Lung (tissue), 12 donors: ENCODE results near the gene AGPAT3. TPM values are rescaled to one million over a fixed set of nuclear protein-coding genes. Genes with fewer than 3 reads are reported as not detected.

Experiments used
- ATAC-seq: fragments of 200-7000 bp; cut with Tn5 transposase; one replicate; pipeline ENCODE4 v1.9.1; 2020; ENCODE audit warnings: moderate number of reproducible peaks; ENCODE audit not compliant: insufficient read depth, low FRiP score
- DNase-seq, 3 donors: peaks; one replicate each; pipeline ENCODE4 v3.0.0-alpha.2; 2013 to 2017
- H3K27ac ChIP-seq, 2 donors: one replicate each; pipeline ENCODE4 v1.5.1; 2013; ENCODE audit warnings: mild to moderate bottlenecking in 2 of 2, moderate library complexity in 2 of 2, control low read depth in 1 of 2, inconsistent platforms in 1 of 2, low read depth in 1 of 2, low read length in 1 of 2
- H3K27me3 ChIP-seq, 3 donors: one replicate each; pipeline ENCODE4 v1.5.1; 2013; ENCODE audit warnings: low read length in 2 of 3; ENCODE audit not compliant: control insufficient read depth in 3 of 3, insufficient read depth in 3 of 3
- H3K36me3 ChIP-seq, 4 donors: one replicate each; pipeline ENCODE4 v1.5.1; 2013; ENCODE audit warnings: low read length in 4 of 4, mild to moderate bottlenecking in 1 of 4, moderate library complexity in 1 of 4; ENCODE audit not compliant: control insufficient read depth in 4 of 4, insufficient read depth in 4 of 4
- H3K4me1 ChIP-seq, 5 donors: one replicate each; pipeline ENCODE4 v1.5.1; 2013; ENCODE audit warnings: low read length in 5 of 5, mild to moderate bottlenecking in 2 of 5, moderate library complexity in 1 of 5; ENCODE audit not compliant: control insufficient read depth in 5 of 5, insufficient read depth in 5 of 5
- H3K4me3 ChIP-seq: one replicate; pipeline ENCODE4 v1.5.1; 2013; ENCODE audit warnings: mild to moderate bottlenecking, control low read depth, moderate library complexity
- H3K9ac ChIP-seq, 2 donors: one replicate each; pipeline ENCODE4 v1.5.1; 2013; ENCODE audit warnings: low read length in 2 of 2, control low read depth in 1 of 2; ENCODE audit not compliant: insufficient read depth in 1 of 2
- H3K9me3 ChIP-seq, 4 donors: one replicate each; pipeline ENCODE4 v1.5.1; 2013; ENCODE audit warnings: low read length in 3 of 4, mild to moderate bottlenecking in 1 of 4, moderate library complexity in 1 of 4; ENCODE audit not compliant: control insufficient read depth in 4 of 4, insufficient read depth in 3 of 4
- CTCF ChIP-seq: IDR thresholded peaks from 2 replicates; pipeline ENCODE4 v1.5.1; 2012; ENCODE audit warnings: mild to moderate bottlenecking; ENCODE audit errors: control extremely low read depth, extremely low read depth
- WGBS, 2 donors: extraction: QIAGEN DNeasy Blood & Tissue Kit; methylation state at CpG; one replicate each; pipeline ENCODE4 v1.1.7; 2013; 5-methylcytosine and 5-hydroxymethylcytosine counted together
- polyA plus RNA-seq, 2 donors: library from polyadenylated mRNA; stranded (reverse); fragments of 200-250 nt; gene quantifications; one replicate each; pipeline ENCODE4 v1.2.1, GENCODE V29; 2013
- total RNA-seq, 2 donors: library from RNA; depleted of rRNA in 1 of 2; stranded (reverse); fragments of >200 nt in 1 of 2; gene quantifications; one replicate each; pipeline ENCODE4 v1.2.1, GENCODE V29; 2014 to 2021
- donor health status: control.
- donor health status: control.
- donor health status: Bipolar disorder and iron deficiency.
- donor health status: healthy.
- donor health status: DM: yes; HTN: yes; CAD: no.

Gene AGPAT3
- total and polyA plus RNA-seq, 4 donors = 29.4 to 120 (median 43.9) TPM

- peak; percentile 80 for ATAC-seq
Observed at GRCh38 chr21:43854773-43855633, 10.0 kb upstream of the AGPAT3 start.

GRCh38 chr21:43855955-43856354 is 9.1 kb upstream of the AGPAT3 start:
- Histone ChIP-seq H3K9me3 (no peaks in the 10 kb centered on the region), H3K36me3 (no peaks in the 10 kb centered on the region), H3K4me1 (peaks cover 0 to 7% (median 0%) of the 10 kb centered on the region in 5 donors), H3K9ac (no peak overlapping the region), H3K27me3 (no peaks in the 10 kb centered on the region), H3K4me3 (no peak overlapping the region), H3K27ac (no peak overlapping the region)
- WGBS, 2 donors = 87 to 90% methylated on average over 10 of the region's 10 CpGs
- DNase-seq (no peak), ATAC-seq (no peak)
- no peak for TF ChIP-seq CTCF

More at GRCh38 chr21:43854773-43855633, 10.0 kb upstream of the AGPAT3 start:
- Histone ChIP-seq H3K27me3 (no peaks in the 10 kb centered on the region), H3K36me3 (no peaks in the 10 kb centered on the region), H3K9me3 (no peaks in the 10 kb centered on the region), H3K9ac (no peak overlapping the region), H3K4me1 (peaks cover 0 to under 1% (median 0%) of the 10 kb centered on the region in 5 donors), H3K4me3 (no peak overlapping the region), H3K27ac (no peak overlapping the region)
- 38 to 56% methylated on average over 26 of the region's 26 CpGs for WGBS, 2 donors
- TF ChIP-seq CTCF = no peak
- DNase-seq = peak in 1 of 3 donors; percentile 16

GRCh38 chr21:43858806-43859648 is 6.0 kb upstream of the AGPAT3 start:
- DNase-seq (no peak), ATAC-seq (no peak)
- no peak for TF ChIP-seq CTCF

More at GRCh38 chr21:43858806-43859648, 6.0 kb upstream of the AGPAT3 start:
- Histone ChIP-seq H3K36me3 (no peaks in the 10 kb centered on the region), H3K27me3 (no peaks in the 10 kb centered on the region), H3K9me3 (no peaks in the 10 kb centered on the region), H3K27ac (no peak overlapping the region), H3K4me1 (peaks cover 0 to 8% (median 0%) of the 10 kb centered on the region in 5 donors), H3K9ac (no peak overlapping the region), H3K4me3 (no peak overlapping the region)
- 94 to 96% methylated on average over 26 of the region's 26 CpGs for WGBS, 2 donors
